Right lobe of liver (tissue), 6 donors: ENCODE measurements around the gene GORASP2. TPM values are rescaled to one million over a fixed set of nuclear protein-coding genes. Genes with fewer than 3 reads are reported as not detected.

Source experiments
- ATAC-seq, 4 donors: fragments of 200-7000 bp; cut with Tn5 transposase; one replicate each; pipeline ENCODE4 v1.9.1; 2020; ENCODE audit warnings: mild to moderate bottlenecking in 4 of 4, moderate library complexity in 4 of 4
- DNase-seq, 3 donors: peaks; one replicate each; pipeline ENCODE4 v3.0.0-alpha.2; 2020
- H3K27ac ChIP-seq, 3 donors: fragments of 200-600 bp; one replicate each; pipeline ENCODE4 v1.8.0; 2022
- H3K27me3 ChIP-seq, 2 donors: fragments of 200-600 bp; one replicate each; pipeline ENCODE4 v1.8.0; 2022
- H3K36me3 ChIP-seq, 4 donors: fragments of 200-600 bp; sonication (generic) in 1 of 4; one replicate each; pipeline versions ENCODE4 v1.5.1 to v1.8.0; 2017 to 2022; ENCODE audit warnings: control low read depth in 1 of 4
- H3K4me1 ChIP-seq, 4 donors: fragments of 200-600 bp; sonication (generic) in 1 of 4; one replicate each; pipeline versions ENCODE4 v1.5.1 to v1.8.0; 2017 to 2022; ENCODE audit warnings: control low read depth in 1 of 4
- H3K4me3 ChIP-seq, 3 donors: fragments of 200-600 bp; one replicate each; pipeline ENCODE4 v1.8.0; 2022
- H3K9me3 ChIP-seq, 4 donors: fragments of 200-600 bp; sonication (generic) in 1 of 4; one replicate each; pipeline versions ENCODE4 v1.5.1 to v1.8.0; 2017 to 2022; ENCODE audit warnings: control low read depth in 1 of 4
- POLR2A ChIP-seq: fragments of 450-650 bp; IDR thresholded peaks from one replicate; pipeline ENCODE4 v1.6.1; 2017; ENCODE audit warnings: antibody characterized with exemption, mild to moderate bottlenecking
- WGBS: methylation state at CpG from one replicate; pipeline ENCODE4 v1.1.6; 2018; ENCODE audit warnings: low coverage, low lambda C conversion rate; ENCODE audit not compliant: insufficient coverage; ENCODE audit errors: missing lambda C conversion rate; 5-methylcytosine and 5-hydroxymethylcytosine counted together
- intact Hi-C, 2 donors: fragments of 100-400 bp; cut with DNase I; formaldehyde crosslinking; loops; one replicate each; pipeline versions ENCODE4 v1.11.2 to v1.14.1; 2022
- total RNA-seq, 6 experiments: library from RNA; depleted of rRNA in 2 of 6; stranded (reverse); fragments of >200 nt in 2 of 6; fragmentation: NEBNext Ultra II Directional in 3 of 6; extraction: Animal tissue kit (Norgen Biotek cat#: 25700) in 3 of 6; gene quantifications; one replicate each; pipeline versions ENCODE4 v1.1.0 to v1.2.4, GENCODE V29; 2016 to 2023
- TF ChIP-seq, protein P1 (sequence below), 4 donors: fragments of 200-600 bp in 3 of 4; fragments of 450-650 bp in 1 of 4; IDR thresholded peaks; one replicate each; pipeline versions ENCODE4 v1.5.1 to v1.8.0; 2016 to 2022; ENCODE audit warnings: antibody characterized with exemption in 4 of 4, mild to moderate bottlenecking in 2 of 4
- donor health status: DM: no; HTN: yes; CAD: no.
- donor health status: DM: no; HTN: no; CAD: no.
- donor health status: DM: no; HTN: no; CAD: no.
- donor health status: DM: no; HTN: yes; CAD: no.
- donor health status: DM: no; HTN: yes; CAD: no.

GORASP2 gene
- total RNA-seq, 6 experiments from 2014 or later, result 32.8 to 47.6 (median 37.6) TPM

GRCh38 chr2:170922634-170923494 is 6.2 kb upstream of the GORASP2 start:
- ATAC-seq, result no peak
- Histone ChIP-seq H3K27ac (no peak overlapping the region), H3K4me1 (no peaks in the 10 kb centered on the region), H3K4me3 (no peak overlapping the region), H3K9me3 (peaks cover 0 to 11% (median 0%) of the 10 kb centered on the region in 4 donors), H3K36me3 (no peaks in the 10 kb centered on the region), H3K27me3 (no peaks in the 10 kb centered on the region)
- DNase-seq, result no peak
- no peak for TF ChIP-seq POLR2A
- TF ChIP-seq, protein P1, sequence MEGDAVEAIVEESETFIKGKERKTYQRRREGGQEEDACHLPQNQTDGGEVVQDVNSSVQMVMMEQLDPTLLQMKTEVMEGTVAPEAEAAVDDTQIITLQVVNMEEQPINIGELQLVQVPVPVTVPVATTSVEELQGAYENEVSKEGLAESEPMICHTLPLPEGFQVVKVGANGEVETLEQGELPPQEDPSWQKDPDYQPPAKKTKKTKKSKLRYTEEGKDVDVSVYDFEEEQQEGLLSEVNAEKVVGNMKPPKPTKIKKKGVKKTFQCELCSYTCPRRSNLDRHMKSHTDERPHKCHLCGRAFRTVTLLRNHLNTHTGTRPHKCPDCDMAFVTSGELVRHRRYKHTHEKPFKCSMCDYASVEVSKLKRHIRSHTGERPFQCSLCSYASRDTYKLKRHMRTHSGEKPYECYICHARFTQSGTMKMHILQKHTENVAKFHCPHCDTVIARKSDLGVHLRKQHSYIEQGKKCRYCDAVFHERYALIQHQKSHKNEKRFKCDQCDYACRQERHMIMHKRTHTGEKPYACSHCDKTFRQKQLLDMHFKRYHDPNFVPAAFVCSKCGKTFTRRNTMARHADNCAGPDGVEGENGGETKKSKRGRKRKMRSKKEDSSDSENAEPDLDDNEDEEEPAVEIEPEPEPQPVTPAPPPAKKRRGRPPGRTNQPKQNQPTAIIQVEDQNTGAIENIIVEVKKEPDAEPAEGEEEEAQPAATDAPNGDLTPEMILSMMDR (IDR thresholded peaks at IDR 0.05), result no peak
- 75% methylated on average over 2 of the region's 8 CpGs for WGBS
- intact Hi-C loops, result no loop called here

DNA sequence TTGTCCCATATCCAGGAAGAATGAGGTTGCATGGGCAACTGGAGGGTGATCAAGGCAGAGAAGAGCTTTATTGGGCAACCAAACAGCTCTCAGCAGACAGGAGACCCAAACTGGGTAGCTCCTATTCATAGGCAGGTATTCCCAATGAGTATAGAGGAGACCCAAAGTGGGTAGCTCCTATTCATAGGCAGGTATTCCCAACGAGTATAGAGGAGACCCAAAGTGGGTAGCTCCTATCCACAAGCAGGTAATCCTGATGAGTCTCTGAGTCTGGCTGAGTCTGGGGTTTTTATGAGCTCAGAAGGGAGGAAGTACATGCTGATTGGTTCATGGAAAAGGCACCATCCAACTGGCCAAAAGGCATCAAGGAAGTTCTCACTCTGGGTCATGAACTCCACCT is 5.3 kb upstream of the GORASP2 start:
- peaks cover 0 to 5% (median 0%) of the 10 kb centered on the region in 4 donors for H3K9me3 ChIP-seq
- TF ChIP-seq, protein P1 (IDR thresholded peaks at IDR 0.05), result no peak
- no peak for TF ChIP-seq POLR2A
- DNase-seq (no peak), ATAC-seq (no peak)
- no peaks in the 10 kb centered on the region for H3K27me3 ChIP-seq
- intact Hi-C loops, result no loop called here
- no CpG with 5 or more reads among the region's 1 CpG for WGBS
- H3K36me3 ChIP-seq, result no peaks in the 10 kb centered on the region
- no peak overlapping the region for H3K27ac ChIP-seq
- no peak overlapping the region for H3K4me3 ChIP-seq
- no peaks in the 10 kb centered on the region for H3K4me1 ChIP-seq

GRCh38 chr2:170924969-170925368 is 4.1 kb upstream of the GORASP2 start:
- Histone ChIP-seq H3K4me3 (no peak overlapping the region), H3K36me3 (no peaks in the 10 kb centered on the region), H3K4me1 (no peaks in the 10 kb centered on the region), H3K9me3 (peaks cover 0 to 5% (median 0%) of the 10 kb centered on the region in 4 donors), H3K27ac (no peak overlapping the region), H3K27me3 (no peaks in the 10 kb centered on the region)
- intact Hi-C loops, result no loop called here
- DNase-seq, result no peak
- TF ChIP-seq POLR2A, result no peak
- TF ChIP-seq, protein P1 (IDR thresholded peaks at IDR 0.05), result no peak
- ATAC-seq, result no peak

DNA sequence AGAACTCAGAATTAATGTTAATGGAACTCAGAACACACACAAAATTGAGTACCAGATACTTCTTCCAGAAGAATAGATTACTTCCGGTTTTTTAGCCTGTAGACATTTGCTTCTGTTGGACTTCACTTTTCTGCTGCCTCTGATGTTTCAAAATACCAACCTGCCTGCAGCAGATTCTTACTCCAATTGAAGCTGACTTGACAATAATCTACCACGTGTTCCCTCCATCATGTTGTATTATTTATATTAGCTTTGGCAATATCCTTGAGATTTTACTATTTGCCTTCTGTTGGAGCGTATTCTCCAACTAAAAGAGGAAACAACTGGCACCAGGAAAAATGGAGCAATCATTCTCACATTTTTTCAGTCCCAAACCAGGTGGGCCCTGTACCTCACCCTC is 3.1 kb upstream of the GORASP2 start:
- no peak for ATAC-seq

More for the DNA sequence above, 3.1 kb upstream of the GORASP2 start:
- Histone ChIP-seq H3K9me3 (peaks cover 0 to 2% (median 0%) of the 10 kb centered on the region in 4 donors), H3K36me3 (no peaks in the 10 kb centered on the region), H3K27ac (no peak overlapping the region), H3K4me1 (peaks cover 0 to 7% (median 2%) of the 10 kb centered on the region in 4 donors), H3K27me3 (no peaks in the 10 kb centered on the region), H3K4me3 (no peak overlapping the region)
- no peak for DNase-seq
- WGBS, result 57% methylated on average over 3 of the region's 3 CpGs
- intact Hi-C loops, result no loop called here
- TF ChIP-seq POLR2A, result no peak
- TF ChIP-seq, protein P1 (IDR thresholded peaks at IDR 0.05), result no peak
